ENCODE data around the gene GSG1L.

DNA sequence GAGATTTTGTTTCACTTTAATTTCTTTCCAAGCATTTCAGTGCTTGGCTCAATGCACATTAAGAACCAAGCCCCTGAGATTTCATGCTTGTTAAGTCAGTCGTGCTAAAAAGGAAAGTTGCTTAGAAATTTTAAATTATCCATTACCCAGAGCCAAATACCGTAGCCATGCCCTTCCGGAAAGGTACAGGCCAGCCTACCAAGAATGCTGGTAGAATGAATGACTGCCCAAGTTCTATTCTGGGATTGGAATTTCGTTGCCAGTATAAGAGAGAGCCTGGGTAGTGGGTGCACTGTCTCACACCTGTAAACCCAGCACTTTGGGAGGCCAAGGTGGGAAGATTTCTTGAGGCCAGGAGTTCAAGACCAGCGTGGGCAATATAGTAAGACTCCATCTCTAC lies 319.6 kb downstream of the GSG1L start:
- TF ChIP-seq HIVEP1 (CRISPR knock-in tag; IDR thresholded peaks at IDR 0.05) (no peak), IRF2 (CRISPR knock-in tag; IDR thresholded peaks at IDR 0.05) (no peak), E2F3 (CRISPR knock-in tag; IDR thresholded peaks at IDR 0.05) (no peak), ZNF75A (CRISPR knock-in tag; IDR thresholded peaks at IDR 0.05) (no peak), ZFPM2 (CRISPR knock-in tag; IDR thresholded peaks at IDR 0.05) (no peak), MTA3 (IDR thresholded peaks at IDR 0.05; ENCODE audit: borderline replicate concordance) (no peak), CTBP1 (IDR thresholded peaks at IDR 0.05; ENCODE audit: borderline replicate concordance) (no peak), GTF2F1 (IDR thresholded peaks at IDR 0.05; ENCODE audit: low read depth, low read length) (no peak), TBP (optimal IDR thresholded peaks at IDR 0.05; ENCODE audit: low read depth, low read length) (no peak), ARHGAP35 (IDR thresholded peaks at IDR 0.05; ENCODE audit: partially characterized antibody) (no peak)
- TF ChIP-seq, protein P1, sequence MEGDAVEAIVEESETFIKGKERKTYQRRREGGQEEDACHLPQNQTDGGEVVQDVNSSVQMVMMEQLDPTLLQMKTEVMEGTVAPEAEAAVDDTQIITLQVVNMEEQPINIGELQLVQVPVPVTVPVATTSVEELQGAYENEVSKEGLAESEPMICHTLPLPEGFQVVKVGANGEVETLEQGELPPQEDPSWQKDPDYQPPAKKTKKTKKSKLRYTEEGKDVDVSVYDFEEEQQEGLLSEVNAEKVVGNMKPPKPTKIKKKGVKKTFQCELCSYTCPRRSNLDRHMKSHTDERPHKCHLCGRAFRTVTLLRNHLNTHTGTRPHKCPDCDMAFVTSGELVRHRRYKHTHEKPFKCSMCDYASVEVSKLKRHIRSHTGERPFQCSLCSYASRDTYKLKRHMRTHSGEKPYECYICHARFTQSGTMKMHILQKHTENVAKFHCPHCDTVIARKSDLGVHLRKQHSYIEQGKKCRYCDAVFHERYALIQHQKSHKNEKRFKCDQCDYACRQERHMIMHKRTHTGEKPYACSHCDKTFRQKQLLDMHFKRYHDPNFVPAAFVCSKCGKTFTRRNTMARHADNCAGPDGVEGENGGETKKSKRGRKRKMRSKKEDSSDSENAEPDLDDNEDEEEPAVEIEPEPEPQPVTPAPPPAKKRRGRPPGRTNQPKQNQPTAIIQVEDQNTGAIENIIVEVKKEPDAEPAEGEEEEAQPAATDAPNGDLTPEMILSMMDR (IDR thresholded peaks at IDR 0.05 in 2 of 3, conservative IDR thresholded peaks at IDR 0.05 in 1 of 3; ENCODE audit: insufficient read depth in 2 of 3, low read depth in 1 of 3, low read length in 3 of 3), result no peak

Data from K562 (cell line).